ENCODE measurements around the gene TMC6. TPM values are rescaled to one million over a fixed set of nuclear protein-coding genes. Genes with fewer than 3 reads are reported as not detected.

TMC6 gene, protein sequence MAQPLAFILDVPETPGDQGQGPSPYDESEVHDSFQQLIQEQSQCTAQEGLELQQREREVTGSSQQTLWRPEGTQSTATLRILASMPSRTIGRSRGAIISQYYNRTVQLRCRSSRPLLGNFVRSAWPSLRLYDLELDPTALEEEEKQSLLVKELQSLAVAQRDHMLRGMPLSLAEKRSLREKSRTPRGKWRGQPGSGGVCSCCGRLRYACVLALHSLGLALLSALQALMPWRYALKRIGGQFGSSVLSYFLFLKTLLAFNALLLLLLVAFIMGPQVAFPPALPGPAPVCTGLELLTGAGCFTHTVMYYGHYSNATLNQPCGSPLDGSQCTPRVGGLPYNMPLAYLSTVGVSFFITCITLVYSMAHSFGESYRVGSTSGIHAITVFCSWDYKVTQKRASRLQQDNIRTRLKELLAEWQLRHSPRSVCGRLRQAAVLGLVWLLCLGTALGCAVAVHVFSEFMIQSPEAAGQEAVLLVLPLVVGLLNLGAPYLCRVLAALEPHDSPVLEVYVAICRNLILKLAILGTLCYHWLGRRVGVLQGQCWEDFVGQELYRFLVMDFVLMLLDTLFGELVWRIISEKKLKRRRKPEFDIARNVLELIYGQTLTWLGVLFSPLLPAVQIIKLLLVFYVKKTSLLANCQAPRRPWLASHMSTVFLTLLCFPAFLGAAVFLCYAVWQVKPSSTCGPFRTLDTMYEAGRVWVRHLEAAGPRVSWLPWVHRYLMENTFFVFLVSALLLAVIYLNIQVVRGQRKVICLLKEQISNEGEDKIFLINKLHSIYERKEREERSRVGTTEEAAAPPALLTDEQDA
- total RNA-seq: 100 to 1,000 TPM; 209 to 213 TPM

DNA sequence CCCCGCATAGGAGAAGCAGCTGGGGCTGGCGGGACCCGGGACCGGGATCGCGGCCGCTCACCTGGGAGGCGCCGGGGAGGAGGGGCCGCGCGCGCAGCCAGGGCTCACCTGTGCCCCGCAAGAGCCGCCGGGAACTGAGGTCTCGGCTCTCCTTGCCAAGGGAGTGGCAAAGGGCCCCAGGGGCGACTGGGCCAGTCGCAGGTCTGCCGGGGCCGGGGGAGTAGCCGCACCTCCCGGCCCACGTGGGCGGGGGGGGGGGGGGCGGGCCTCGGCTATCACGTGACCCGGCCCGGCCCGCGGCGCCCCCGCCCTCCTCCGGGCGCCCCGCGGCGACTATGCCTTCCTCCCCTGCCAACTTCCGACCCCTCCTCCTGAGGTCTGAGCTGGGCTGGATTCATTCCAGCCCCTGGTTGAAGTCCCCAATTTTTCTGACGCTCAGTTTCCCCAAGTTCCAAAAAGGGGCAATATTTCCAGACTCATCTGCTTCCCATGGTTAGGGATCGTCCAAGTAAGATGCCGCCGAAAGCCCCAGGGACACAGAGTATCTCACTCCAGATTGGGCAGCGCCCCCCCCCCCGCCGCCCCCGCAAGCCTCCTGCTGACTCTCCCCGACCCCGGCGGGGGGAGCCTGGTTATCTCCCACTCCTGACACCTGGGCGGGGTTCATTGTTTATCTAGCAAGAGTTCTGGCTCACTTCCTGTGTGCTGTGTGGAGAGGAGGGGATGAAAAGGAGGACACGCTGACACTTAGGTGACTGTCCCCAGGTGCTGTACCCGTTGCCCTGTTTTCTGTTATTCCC is at the start of gene TMC6:
Gene TMC6 (minus strand): TSS at position 205 of the 800 bp plus-strand sequence. CDS start 1,923 bp downstream, outside the sequence.
- DNase-seq (peak; percentile 90), ATAC-seq (peak; percentile 22)
- TF ChIP-seq, protein P1, sequence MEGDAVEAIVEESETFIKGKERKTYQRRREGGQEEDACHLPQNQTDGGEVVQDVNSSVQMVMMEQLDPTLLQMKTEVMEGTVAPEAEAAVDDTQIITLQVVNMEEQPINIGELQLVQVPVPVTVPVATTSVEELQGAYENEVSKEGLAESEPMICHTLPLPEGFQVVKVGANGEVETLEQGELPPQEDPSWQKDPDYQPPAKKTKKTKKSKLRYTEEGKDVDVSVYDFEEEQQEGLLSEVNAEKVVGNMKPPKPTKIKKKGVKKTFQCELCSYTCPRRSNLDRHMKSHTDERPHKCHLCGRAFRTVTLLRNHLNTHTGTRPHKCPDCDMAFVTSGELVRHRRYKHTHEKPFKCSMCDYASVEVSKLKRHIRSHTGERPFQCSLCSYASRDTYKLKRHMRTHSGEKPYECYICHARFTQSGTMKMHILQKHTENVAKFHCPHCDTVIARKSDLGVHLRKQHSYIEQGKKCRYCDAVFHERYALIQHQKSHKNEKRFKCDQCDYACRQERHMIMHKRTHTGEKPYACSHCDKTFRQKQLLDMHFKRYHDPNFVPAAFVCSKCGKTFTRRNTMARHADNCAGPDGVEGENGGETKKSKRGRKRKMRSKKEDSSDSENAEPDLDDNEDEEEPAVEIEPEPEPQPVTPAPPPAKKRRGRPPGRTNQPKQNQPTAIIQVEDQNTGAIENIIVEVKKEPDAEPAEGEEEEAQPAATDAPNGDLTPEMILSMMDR (IDR thresholded peaks at IDR 0.05): no peak
- Mint-ChIP-seq H3K27me3 (no peaks in the 10 kb centered on the region), H3K4me1 (ENCODE audit: low read depth) (peaks cover 38% of the 10 kb centered on the region), H3K27ac (peak within 1 kb of the TSS; percentile 97), H3K9me3 (no peaks in the 10 kb centered on the region), H3K4me3 (peak within 1 kb of the TSS; percentile 78), H3K36me3 (ENCODE audit: low read depth) (peaks cover 48% of the 10 kb centered on the region)
- CTCF ChIA-PET: interaction anchor here (0.7 to 7.9 kb wide), 4 partner anchors 7 to 123 kb away, joined by 4 to 83 read pairs (median 15); no protein-coding TSS in a partner anchor
- intact Hi-C loops (cut with micrococcal nuclease): no loop called here
- POLR2A ChIA-PET: interaction anchor here (0.6 to 19.2 kb wide), 9 partner anchors 2 to 123 kb away, joined by 3 to 335 read pairs (median 3); partner anchors contain the start of genes C17orf99, TMC6 and TMC8

DNA sequence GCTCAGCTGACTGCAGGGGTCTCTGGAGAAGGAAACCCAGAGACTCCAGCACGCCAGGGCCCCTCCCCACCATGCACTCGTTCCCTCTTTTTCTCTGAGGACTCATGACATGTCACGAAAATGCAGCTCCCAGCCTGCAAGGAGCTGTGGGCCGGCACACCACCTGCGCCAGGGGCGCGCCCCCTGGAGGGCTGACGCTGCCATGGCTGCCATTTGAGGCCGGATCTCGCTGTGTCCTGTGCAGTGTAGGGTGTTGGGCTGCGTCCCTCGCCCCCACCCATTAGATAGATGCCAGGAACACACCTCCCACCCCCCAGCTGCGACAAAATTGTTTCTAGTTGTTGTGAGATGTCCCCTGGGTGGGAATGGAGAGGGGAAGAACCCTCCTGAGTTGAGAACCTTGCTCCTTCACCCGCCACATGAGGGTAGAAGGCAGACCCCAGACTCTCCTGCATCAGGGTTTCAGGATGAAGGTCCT is 48.0 kb upstream of the TMC6 start:
- ChIA-PET CTCF (interaction anchor here (0.6 to 3.9 kb wide), 29 partner anchors 9 to 157 kb away, joined by 3 to 31 read pairs (median 5); partner anchors contain the start of genes AFMID, TK1 and TMC8), POLR2A (interaction anchor here (0.6 to 10.2 kb wide), 10 partner anchors 8 to 357 kb away, joined by 3 to 100 read pairs (median 4); partner anchors contain the start of genes AFMID and TK1)
- Mint-ChIP-seq H3K27ac (no peak overlapping the region), H3K4me1 (ENCODE audit: low read depth) (peaks cover 40% of the 10 kb centered on the region), H3K27me3 (no peaks in the 10 kb centered on the region), H3K4me3 (no peak overlapping the region), H3K36me3 (ENCODE audit: low read depth) (peaks cover 71% of the 10 kb centered on the region), H3K9me3 (no peaks in the 10 kb centered on the region)
- DNase-seq: peak; percentile 81
- TF ChIP-seq, protein P1 (IDR thresholded peaks at IDR 0.05): peak; percentile 93
- intact Hi-C loops (cut with micrococcal nuclease): no loop called here
- peak; percentile 87 for ATAC-seq

DNA sequence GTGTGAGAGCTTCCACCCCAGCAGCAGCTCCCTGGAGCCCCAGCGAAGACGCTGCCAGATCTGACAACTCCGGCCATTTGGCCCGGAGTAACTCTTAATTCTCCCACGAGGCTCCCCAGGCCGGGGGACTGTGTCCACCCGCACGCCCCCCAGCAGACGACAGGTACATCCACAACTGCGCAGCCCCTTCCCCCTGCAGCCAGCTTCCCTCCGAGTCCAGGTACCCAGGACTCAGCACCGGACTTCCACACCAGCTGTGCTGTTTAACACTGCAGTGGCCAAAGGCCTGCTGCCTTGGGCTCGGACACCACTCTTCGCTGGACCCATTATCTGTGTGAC is 47.1 kb upstream of the TMC6 start:
- H3K9me3 Mint-ChIP-seq: no peaks in the 10 kb centered on the region
- peaks cover 71% of the 10 kb centered on the region for H3K36me3 Mint-ChIP-seq (ENCODE audit: low read depth)
- POLR2A ChIA-PET: interaction anchor here (1.0 to 10.2 kb wide), 10 partner anchors 9 to 153 kb away, joined by 3 to 100 read pairs (median 4); partner anchors contain the start of genes AFMID and TK1
- H3K4me1 Mint-ChIP-seq (ENCODE audit: low read depth): peaks cover 48% of the 10 kb centered on the region
- H3K27ac Mint-ChIP-seq: no peak overlapping the region
- CTCF ChIA-PET: interaction anchor here (1.0 to 3.9 kb wide), 17 partner anchors 8 to 156 kb away, joined by 3 to 31 read pairs (median 7); partner anchors contain the start of genes AFMID and TK1
- ATAC-seq (no peak), DNase-seq (no peak)
- intact Hi-C loops (cut with micrococcal nuclease): no loop called here
- no peak overlapping the region for H3K4me3 Mint-ChIP-seq
- H3K27me3 Mint-ChIP-seq: no peaks in the 10 kb centered on the region
- TF ChIP-seq, protein P1 (IDR thresholded peaks at IDR 0.05): no peak

DNA sequence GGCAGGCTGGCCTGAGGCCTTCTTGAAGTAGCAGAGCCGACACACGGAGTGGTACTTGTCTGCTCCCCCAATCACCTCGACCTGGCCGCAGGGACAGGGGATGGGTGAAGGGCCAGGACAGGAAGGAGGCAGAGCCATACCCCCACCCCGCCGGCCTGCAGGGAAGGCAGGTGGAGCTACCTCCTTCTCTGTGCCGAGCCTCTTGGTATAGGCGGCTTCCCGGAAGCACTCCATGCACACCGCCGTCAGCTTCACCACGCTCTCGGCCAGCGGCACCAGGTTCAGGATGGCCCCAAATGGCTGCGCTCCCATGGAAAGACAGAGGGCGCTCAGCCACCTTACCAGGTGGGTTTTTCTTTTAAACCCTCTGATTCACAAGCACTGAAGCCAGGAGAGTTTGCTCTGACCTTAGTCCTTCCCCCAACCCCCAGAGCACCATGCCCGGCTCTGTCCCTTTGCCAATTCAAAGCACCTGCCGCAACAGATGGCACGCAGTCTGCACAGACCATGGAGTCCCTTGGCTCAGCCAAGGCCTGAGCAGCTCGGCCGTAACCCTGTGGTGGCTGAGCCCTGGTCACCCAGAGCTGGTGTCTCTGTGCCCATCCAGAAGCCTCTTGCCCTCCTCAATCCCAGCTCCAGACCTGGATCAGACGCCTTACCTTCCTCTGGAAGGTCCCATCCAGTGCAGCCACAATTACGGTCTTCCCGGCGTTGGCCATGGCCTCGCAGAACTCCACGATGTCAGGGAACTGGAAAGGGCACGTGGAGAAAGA is 46.5 kb upstream of the TMC6 start:
- no peak overlapping the region for H3K27ac Mint-ChIP-seq
- H3K4me1 Mint-ChIP-seq (ENCODE audit: low read depth): peaks cover 49% of the 10 kb centered on the region
- peaks cover 68% of the 10 kb centered on the region for H3K36me3 Mint-ChIP-seq (ENCODE audit: low read depth)
- ChIA-PET POLR2A (interaction anchor here (0.7 to 10.2 kb wide), 14 partner anchors 10 to 152 kb away, joined by 3 to 100 read pairs (median 5); partner anchors contain the start of genes AFMID, TK1 and TMC8), CTCF (interaction anchor here (1.1 to 3.9 kb wide), 12 partner anchors 8 to 90 kb away, joined by 3 to 31 read pairs (median 8); partner anchors contain the start of genes AFMID and TK1)
- no peaks in the 10 kb centered on the region for H3K27me3 Mint-ChIP-seq
- H3K9me3 Mint-ChIP-seq: no peaks in the 10 kb centered on the region
- intact Hi-C loops (cut with micrococcal nuclease): no loop called here
- ATAC-seq (no peak), DNase-seq (no peak)
- no peak overlapping the region for H3K4me3 Mint-ChIP-seq
- TF ChIP-seq, protein P1 (IDR thresholded peaks at IDR 0.05): no peak
